H9 (cell line): Measurements from ENCODE around the gene CARS1. TPM values are rescaled to one million over a fixed set of nuclear protein-coding genes. Genes with fewer than 3 reads are reported as not detected.

Experiments
- DNase-seq: peaks from one replicate; pipeline ENCODE4 v3.0.0-alpha.2; 2017
- H2AFZ ChIP-seq: one replicate; pipeline ENCODE4 v1.6.1; 2013; ENCODE audit warnings: mild to moderate bottlenecking, low read length, control low read depth, moderate library complexity
- H2AK5ac ChIP-seq: 2 replicates; pipeline ENCODE4 v1.6.1; 2013; ENCODE audit warnings: low read length, control low read depth, mixed read lengths; ENCODE audit not compliant: insufficient read length
- H2BK120ac ChIP-seq: one replicate; pipeline ENCODE4 v1.6.1; 2013; ENCODE audit warnings: low read depth, mild to moderate bottlenecking, low read length, control low read depth, inconsistent platforms; ENCODE audit not compliant: poor library complexity, severe bottlenecking
- H2BK12ac ChIP-seq: 2 replicates; pipeline ENCODE4 v1.6.1; 2013; ENCODE audit warnings: low read length, control low read depth, mixed read lengths, low read depth; ENCODE audit not compliant: insufficient read length
- H2BK15ac ChIP-seq: 2 replicates; pipeline ENCODE4 v1.6.1; 2013; ENCODE audit warnings: low read depth, low read length, control low read depth
- H2BK20ac ChIP-seq: one replicate; pipeline ENCODE4 v1.6.1; 2013; ENCODE audit warnings: low read depth, mild to moderate bottlenecking, low read length, control low read depth, inconsistent platforms; ENCODE audit not compliant: poor library complexity, severe bottlenecking
- H2BK5ac ChIP-seq: 2 replicates; pipeline ENCODE4 v1.6.1; 2013; ENCODE audit warnings: low read length, control low read depth, mixed read lengths; ENCODE audit not compliant: insufficient read length
- H3K14ac ChIP-seq: 2 replicates; pipeline ENCODE4 v1.6.1; 2013; ENCODE audit warnings: low read length, control low read depth; ENCODE audit not compliant: insufficient read depth
- H3K18ac ChIP-seq: 2 replicates; pipeline ENCODE4 v1.6.1; 2013; ENCODE audit warnings: low read depth, mild to moderate bottlenecking, mixed read lengths, low read length, control low read depth; ENCODE audit not compliant: insufficient read length
- H3K23ac ChIP-seq: 2 replicates; pipeline ENCODE4 v1.6.1; 2013; ENCODE audit warnings: low read length, control low read depth, mixed read lengths, low read depth; ENCODE audit not compliant: insufficient read length
- H3K23me2 ChIP-seq: 2 replicates; pipeline ENCODE4 v1.6.1; 2013; ENCODE audit warnings: low read depth, mild to moderate bottlenecking, mixed read lengths, low read length, control low read depth; ENCODE audit not compliant: insufficient read length, poor library complexity, severe bottlenecking
- H3K27ac ChIP-seq: 2 replicates; pipeline ENCODE4 v1.5.1; 2013; ENCODE audit warnings: low read length, control low read depth, mixed read lengths, low read depth; ENCODE audit not compliant: insufficient read length
- H3K27me3 ChIP-seq: 2 replicates; pipeline ENCODE4 v1.6.1; 2013; ENCODE audit warnings: low read length, control low read depth, inconsistent platforms; ENCODE audit not compliant: insufficient read depth
- H3K4ac ChIP-seq: 2 replicates; pipeline ENCODE4 v1.6.1; 2013; ENCODE audit warnings: low read depth, mild to moderate bottlenecking, control low read depth, inconsistent platforms, low read length, moderate library complexity
- H3K4me1 ChIP-seq: 2 replicates; pipeline ENCODE4 v1.6.1; 2013; ENCODE audit warnings: low read length, control low read depth, inconsistent platforms; ENCODE audit not compliant: insufficient read depth
- H3K4me2 ChIP-seq: 2 replicates; pipeline ENCODE4 v1.6.1; 2013; ENCODE audit warnings: low read length, control low read depth, mixed read lengths; ENCODE audit not compliant: insufficient read length, insufficient read depth
- H3K56ac ChIP-seq: 2 replicates; pipeline ENCODE4 v1.6.1; 2013; ENCODE audit warnings: low read depth, mild to moderate bottlenecking, mixed read lengths, low read length, control low read depth; ENCODE audit not compliant: insufficient read length
- H3K79me1 ChIP-seq: 2 replicates; pipeline ENCODE4 v1.6.1; 2013; ENCODE audit warnings: low read depth, mild to moderate bottlenecking, moderate library complexity, low read length, control low read depth, inconsistent platforms; ENCODE audit not compliant: insufficient read depth, poor library complexity, severe bottlenecking
- H3K79me2 ChIP-seq: 2 replicates; pipeline ENCODE4 v1.6.1; 2013; ENCODE audit warnings: low read length, control low read depth, inconsistent platforms; ENCODE audit not compliant: insufficient read depth
- H3K9ac ChIP-seq: 2 replicates; pipeline ENCODE4 v1.6.1; 2013; ENCODE audit warnings: low read length, control low read depth, mixed read lengths; ENCODE audit not compliant: insufficient read length; ENCODE audit errors: extremely low read depth
- H3K9me3 ChIP-seq: one replicate; pipeline ENCODE4 v1.6.1; 2013; ENCODE audit warnings: low read depth, low read length, inconsistent platforms; ENCODE audit not compliant: control insufficient read depth
- H3T11ph ChIP-seq: one replicate; pipeline ENCODE4 v1.6.1; 2013; ENCODE audit warnings: mild to moderate bottlenecking, low read length, control low read depth, inconsistent platforms
- H4K20me1 ChIP-seq: one replicate; pipeline ENCODE4 v1.6.1; 2013; ENCODE audit not compliant: control insufficient read depth, insufficient read length, insufficient read depth
- H4K5ac ChIP-seq: 2 replicates; pipeline ENCODE4 v1.6.1; 2013; ENCODE audit warnings: low read depth, mild to moderate bottlenecking, mixed read lengths, low read length, control low read depth; ENCODE audit not compliant: insufficient read length
- H4K8ac ChIP-seq: replicated peaks from 2 replicates; pipeline ENCODE4 v1.6.1; 2013; ENCODE audit warnings: low read length, control low read depth, mixed read lengths, low read depth; ENCODE audit not compliant: insufficient read length
- H4K91ac ChIP-seq: 2 replicates; pipeline ENCODE4 v1.6.1; 2013; ENCODE audit warnings: low read depth, mild to moderate bottlenecking, moderate library complexity, mixed read lengths, low read length, control low read depth; ENCODE audit not compliant: insufficient read length
- H3K27ac Mint-ChIP-seq, 3 experiments: 2 replicates in 2 of 3; 3 replicates in 1 of 3; pipeline ENCODE4 v1.8.0; 2020 to 2021; ENCODE audit warnings: mixed read lengths in 3 of 3, mild to moderate bottlenecking in 1 of 3, moderate library complexity in 1 of 3
- H3K27me3 Mint-ChIP-seq: 2 replicates; pipeline ENCODE4 v1.8.0; 2021; ENCODE audit warnings: low read depth, mild to moderate bottlenecking, moderate library complexity, mixed read lengths
- H3K36me3 Mint-ChIP-seq, 3 experiments: 2 replicates in 2 of 3; 3 replicates in 1 of 3; pipeline ENCODE4 v1.8.0; 2020 to 2021; ENCODE audit warnings: low read depth in 3 of 3, mixed read lengths in 3 of 3; ENCODE audit not compliant: insufficient read depth in 1 of 3
- H3K4me1 Mint-ChIP-seq, 2 experiments: 2 replicates each; pipeline ENCODE4 v1.8.0; 2020; ENCODE audit warnings: mixed read lengths in 2 of 2
- H3K4me3 Mint-ChIP-seq, 2 experiments: 2 replicates in 1 of 2; 3 replicates in 1 of 2; pipeline ENCODE4 v1.8.0; 2020 to 2021; ENCODE audit warnings: mild to moderate bottlenecking in 2 of 2, mixed read lengths in 2 of 2, moderate library complexity in 1 of 2
- H3K9me3 Mint-ChIP-seq, 2 experiments: 2 replicates in 1 of 2; 3 replicates in 1 of 2; pipeline ENCODE4 v1.8.0; 2020; ENCODE audit warnings: mild to moderate bottlenecking in 2 of 2, mixed read lengths in 2 of 2, moderate library complexity in 1 of 2
- CTCF ChIP-seq: fragments of 200-600 bp; sonication (generic); conservative IDR thresholded peaks from 3 replicates; pipeline ENCODE4 v1.8.0; 2021; ENCODE audit warnings: antibody characterized with exemption, mild to moderate bottlenecking
- WGBS: extraction: QIAGEN DNeasy Blood & Tissue Kit; methylation state at CpG from one replicate; pipeline ENCODE4 v1.1.7; 2013; ENCODE audit warnings: missing lambda C conversion rate, low lambda C conversion rate, mixed read lengths; ENCODE audit not compliant: insufficient read length; ENCODE audit errors: extremely low coverage; 5-methylcytosine and 5-hydroxymethylcytosine counted together
- total RNA-seq: library from RNA; stranded (reverse); gene quantifications from 2 replicates; pipeline ENCODE4 v1.2.1, GENCODE V29; 2021

The CARS1 gene
- total RNA-seq, 1 experiment from 2014 or later = 92.3 TPM

- Histone ChIP-seq H3K27me3 (no peaks in the 10 kb centered on the region), H3K23me2 (no peaks in the 10 kb centered on the region), H3K4ac (no peak overlapping the region), H3K79me1 (no peaks in the 10 kb centered on the region), H3K56ac (no peak overlapping the region), H3K14ac (no peak overlapping the region), H2AFZ (no peak overlapping the region), H4K20me1 (no peaks in the 10 kb centered on the region), H2AK5ac (no peak overlapping the region), H3T11ph (no peak overlapping the region), H3K18ac (no peak overlapping the region), H3K4me1 (no peaks in the 10 kb centered on the region), H3K9ac (no peak overlapping the region), H3K27ac (no peak overlapping the region), H2BK5ac (no peak overlapping the region), H4K91ac (no peak overlapping the region), H2BK120ac (no peak overlapping the region), H3K9me3 (no peaks in the 10 kb centered on the region), H3K4me2 (no peak overlapping the region), H3K23ac (no peak overlapping the region), H3K79me2 (no peaks in the 10 kb centered on the region), H2BK15ac (no peak overlapping the region), H2BK20ac (no peak overlapping the region), H2BK12ac (no peak overlapping the region), H4K5ac (no peak overlapping the region), H4K8ac (no peak overlapping the region)
- Mint-ChIP-seq H3K27ac (no peak overlapping the region), H3K4me3 (no peak overlapping the region), H3K9me3 (peaks cover 0 to 3% of the 10 kb centered on the region in 2 experiments; a peak in 1 of 5 replicates), H3K27me3 (peaks cover 9% of the 10 kb centered on the region), H3K4me1 (peaks cover 3 to 5% of the 10 kb centered on the region in 2 experiments; a peak in 2 of 4 replicates), H3K36me3 (no peaks in the 10 kb centered on the region)
- no CpG with 5 or more reads among the region's 1 CpG for WGBS
- DNase-seq = no peak
- no peak for TF ChIP-seq CTCF
These were observed 22.9 kb upstream of the CARS1 start for GRCh38 chr11:3080104-3080503.
